GM13976 (cell line): ENCODE data around the gene LRRC71.

ENCODE experiments used
- DNase-seq: peaks from one replicate; pipeline ENCODE4 v3.0.0; 2012; ENCODE audit warnings: low spot score
- in situ Hi-C: fragments of 300-500 bp; cut with MboI; formaldehyde crosslinking; loops from one replicate; pipeline ENCODE4 v1.12.0; 2022; ENCODE audit warnings: low sequenced_read_pairs, mixed read lengths, inconsistent platforms; ENCODE audit not compliant: unreplicated experiment
- TF ChIP-seq, protein P1 (sequence below): IDR thresholded peaks from 2 replicates; pipeline ENCODE4 v1.5.1; 2012; ENCODE audit warnings: borderline replicate concordance, mild to moderate bottlenecking; ENCODE audit not compliant: insufficient read depth; ENCODE audit errors: extremely low read depth, missing control alignments, control extremely low read depth

The LRRC71 gene

DNA sequence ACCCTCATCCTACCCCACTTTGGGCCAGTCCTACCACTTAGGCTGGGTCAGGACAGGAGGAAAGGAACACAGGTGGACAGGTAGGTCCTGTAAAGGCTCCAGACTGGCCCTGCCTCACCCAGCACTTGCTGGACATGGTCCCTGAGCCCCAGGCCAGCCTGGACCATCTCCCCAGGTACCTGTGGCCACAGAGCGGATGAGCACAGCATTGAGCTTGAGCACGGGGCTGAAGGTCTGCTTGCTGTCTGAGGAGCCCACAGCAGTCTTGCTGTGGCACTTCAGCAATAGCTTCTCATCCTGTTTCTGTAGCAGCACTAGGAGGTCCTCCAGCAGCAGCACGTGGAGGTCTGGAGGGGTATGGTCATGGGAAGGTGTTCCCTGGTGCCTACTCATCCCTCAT is 23.3 kb downstream of the LRRC71 start:
- in situ Hi-C loops: no loop called here
- no peak for DNase-seq
- TF ChIP-seq, protein P1, sequence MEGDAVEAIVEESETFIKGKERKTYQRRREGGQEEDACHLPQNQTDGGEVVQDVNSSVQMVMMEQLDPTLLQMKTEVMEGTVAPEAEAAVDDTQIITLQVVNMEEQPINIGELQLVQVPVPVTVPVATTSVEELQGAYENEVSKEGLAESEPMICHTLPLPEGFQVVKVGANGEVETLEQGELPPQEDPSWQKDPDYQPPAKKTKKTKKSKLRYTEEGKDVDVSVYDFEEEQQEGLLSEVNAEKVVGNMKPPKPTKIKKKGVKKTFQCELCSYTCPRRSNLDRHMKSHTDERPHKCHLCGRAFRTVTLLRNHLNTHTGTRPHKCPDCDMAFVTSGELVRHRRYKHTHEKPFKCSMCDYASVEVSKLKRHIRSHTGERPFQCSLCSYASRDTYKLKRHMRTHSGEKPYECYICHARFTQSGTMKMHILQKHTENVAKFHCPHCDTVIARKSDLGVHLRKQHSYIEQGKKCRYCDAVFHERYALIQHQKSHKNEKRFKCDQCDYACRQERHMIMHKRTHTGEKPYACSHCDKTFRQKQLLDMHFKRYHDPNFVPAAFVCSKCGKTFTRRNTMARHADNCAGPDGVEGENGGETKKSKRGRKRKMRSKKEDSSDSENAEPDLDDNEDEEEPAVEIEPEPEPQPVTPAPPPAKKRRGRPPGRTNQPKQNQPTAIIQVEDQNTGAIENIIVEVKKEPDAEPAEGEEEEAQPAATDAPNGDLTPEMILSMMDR: no peak

DNA sequence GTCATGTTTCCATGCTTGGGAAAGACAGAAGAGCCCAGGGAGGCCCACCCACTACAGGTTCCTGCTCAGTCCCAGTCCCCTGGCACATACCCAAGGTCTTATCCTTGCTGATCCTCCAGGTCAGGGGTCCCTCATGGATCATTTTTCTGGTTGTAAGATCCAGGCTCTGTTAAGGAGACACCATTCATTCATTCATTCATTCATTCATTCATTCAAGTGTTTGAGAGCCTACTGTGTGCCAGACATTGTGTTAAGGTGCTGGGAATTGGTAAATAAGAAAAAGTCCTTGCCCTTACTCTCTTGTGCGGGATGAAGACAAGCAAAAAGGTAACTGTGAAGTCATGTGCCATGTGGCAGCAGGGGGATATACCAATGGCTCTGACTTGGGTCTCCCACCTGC is 23.8 kb downstream of the LRRC71 start:
- DNase-seq: no peak
- in situ Hi-C loops: no loop called here
- TF ChIP-seq, protein P1: no peak

DNA sequence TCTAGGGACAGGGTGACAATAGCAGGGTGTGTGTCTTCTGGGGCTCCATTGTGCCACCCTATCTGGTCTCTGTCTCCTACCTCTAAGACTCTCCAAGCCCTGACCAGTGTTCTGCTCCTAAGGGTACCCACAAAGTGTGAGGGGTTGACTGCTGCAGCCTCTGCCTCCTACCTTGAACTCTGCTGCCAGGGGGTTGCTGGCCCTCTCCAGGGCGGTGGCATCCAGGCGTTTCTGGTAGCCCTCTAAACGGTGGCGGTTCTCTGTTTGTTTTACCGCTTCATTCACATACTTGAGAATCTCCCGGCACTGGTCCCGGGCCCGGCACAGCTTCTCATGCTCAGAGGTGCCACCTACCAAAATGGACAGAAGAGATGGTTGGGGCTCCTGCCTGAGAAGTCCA is 24.4 kb downstream of the LRRC71 start:
- in situ Hi-C loops: no loop called here
- TF ChIP-seq, protein P1: no peak
- DNase-seq: no peak

DNA sequence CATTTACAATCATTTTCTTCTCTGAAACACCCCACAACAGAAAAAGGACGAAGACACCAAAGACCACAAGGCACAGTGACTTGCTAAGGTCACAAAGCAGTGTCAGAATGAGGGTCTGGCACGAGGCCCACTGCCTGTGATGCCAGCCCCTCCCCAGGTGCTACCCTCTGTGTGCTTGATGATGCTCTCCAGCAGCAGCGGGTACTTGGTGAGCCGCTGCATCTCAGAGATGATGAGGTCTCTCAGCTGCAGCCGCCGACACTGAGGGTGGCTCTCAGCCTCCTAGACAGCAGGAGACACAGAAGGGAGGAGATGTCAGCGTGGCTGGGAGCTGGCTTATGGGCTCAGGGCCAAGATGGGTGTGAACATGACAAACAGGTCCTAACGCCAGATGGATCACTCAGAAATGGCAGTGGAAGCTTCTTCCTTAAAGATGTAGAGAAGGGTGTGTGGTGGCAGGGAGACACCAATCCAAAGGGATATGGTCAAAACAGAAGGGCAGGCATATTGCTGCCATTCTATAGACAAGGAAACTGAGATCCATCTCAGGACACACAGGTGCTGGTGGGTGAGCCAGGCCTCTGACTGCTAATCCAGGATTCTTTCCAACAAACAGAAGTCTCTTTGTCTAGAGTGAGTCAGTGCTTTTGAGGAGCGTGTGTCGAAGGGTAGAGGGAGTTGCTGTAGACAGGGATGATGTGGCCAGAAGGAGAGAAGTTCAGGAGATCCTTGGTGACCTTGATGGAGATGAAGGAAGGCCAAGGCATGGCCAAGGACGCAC is 25.6 kb downstream of the LRRC71 start:
- in situ Hi-C loops: no loop called here
- no peak for DNase-seq
- TF ChIP-seq, protein P1: no peak

DNA sequence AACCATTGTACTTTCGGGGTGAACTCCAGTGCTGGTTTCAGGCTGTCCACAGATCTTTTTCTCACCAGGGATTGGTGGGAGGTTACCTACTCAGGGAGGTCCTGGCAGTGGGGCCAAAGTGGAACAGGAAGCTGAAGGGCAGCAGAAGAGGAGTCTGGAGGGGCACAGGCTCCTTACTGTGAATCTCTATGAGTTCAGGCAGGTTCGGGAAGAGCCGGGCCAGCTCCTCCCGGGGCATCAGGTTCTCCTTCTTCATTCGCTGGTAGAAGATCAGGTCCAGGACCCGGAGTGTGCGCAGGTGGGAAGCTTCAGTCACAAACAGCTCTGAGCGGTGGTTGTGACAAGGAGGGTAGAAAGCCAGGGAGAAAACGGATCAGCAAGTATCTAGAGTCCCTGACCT is 26.7 kb downstream of the LRRC71 start:
- TF ChIP-seq, protein P1: no peak
- in situ Hi-C loops: no loop called here
- DNase-seq: no peak

DNA sequence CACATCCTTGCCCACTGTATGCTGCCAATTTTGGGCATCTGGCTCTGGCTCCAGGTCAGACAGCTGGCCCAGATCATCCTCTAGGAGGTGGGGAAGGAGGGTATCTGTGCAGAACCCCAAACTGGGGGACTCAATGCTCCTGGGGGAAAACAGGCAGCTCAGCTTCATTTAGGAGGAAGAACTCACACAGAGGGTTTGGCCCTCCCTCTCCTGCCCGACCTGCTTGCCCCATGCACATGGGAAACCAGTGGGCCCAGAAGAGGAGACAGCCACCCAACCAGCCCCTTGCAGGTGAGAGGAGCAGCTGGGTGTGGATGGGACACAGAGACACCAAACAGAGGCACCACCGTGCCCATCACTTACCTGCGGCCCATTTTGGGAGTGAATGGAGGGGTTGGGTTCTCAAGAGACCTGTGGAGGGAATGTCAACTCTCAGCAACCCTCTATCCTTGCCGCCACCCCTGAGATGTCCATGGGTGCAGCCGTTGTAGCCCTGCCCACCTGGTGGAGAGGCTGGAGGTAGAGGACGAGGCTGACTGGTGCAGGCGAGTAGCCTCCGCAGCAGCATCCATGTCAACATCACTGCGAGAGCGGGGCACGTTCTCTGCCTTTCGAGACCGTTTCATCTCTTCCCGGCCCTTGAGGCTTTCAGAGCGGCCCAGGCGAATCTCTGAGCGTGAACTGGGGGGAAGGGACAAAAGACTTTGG is 27.5 kb downstream of the LRRC71 start:
- no peak for DNase-seq
- TF ChIP-seq, protein P1: no peak
- in situ Hi-C loops: no loop called here
